ENCODE results near the gene USP7. TPM values are rescaled to one million over a fixed set of nuclear protein-coding genes. Genes with fewer than 3 reads are reported as not detected.

The USP7 gene
- total RNA-seq, 1 donor from 2014 or later, result 96.9 TPM

- no peak overlapping the region for H2AFZ ChIP-seq (ENCODE audit: low read depth, low read length)
- no peaks in the 10 kb centered on the region for H3K9me3 Mint-ChIP-seq (ENCODE audit: unreplicated experiment)
- no peaks in the 10 kb centered on the region for H3K9me3 ChIP-seq (ENCODE audit: insufficient read depth, low read depth, low read length)
- no peak overlapping the region for H3K4me2 ChIP-seq (ENCODE audit: low read length)
- H3K4me1 Mint-ChIP-seq (ENCODE audit: low read depth, unreplicated experiment), result peaks cover 24% of the 10 kb centered on the region
- no peak overlapping the region for H3K27ac ChIP-seq (ENCODE audit: low read depth, low read length)
- TF ChIP-seq EZH2 (IDR thresholded peaks at IDR 0.05; ENCODE audit: insufficient read depth, low read length) (no peak), CTCF (IDR thresholded peaks at IDR 0.05; ENCODE audit: insufficient read depth, low read depth, low read length) (no peak)
- peaks cover 11% of the 10 kb centered on the region for H3K4me1 ChIP-seq (ENCODE audit: insufficient read depth, low read length)
- H3K4me3 Mint-ChIP-seq (ENCODE audit: unreplicated experiment), result no peak overlapping the region
- no peak overlapping the region for H3K9ac ChIP-seq (ENCODE audit: low read length)
- H3K36me3 ChIP-seq (ENCODE audit: insufficient read depth, low read length), result peaks cover 46% of the 10 kb centered on the region
- H3K27me3 Mint-ChIP-seq (ENCODE audit: low read depth, unreplicated experiment), result no peaks in the 10 kb centered on the region
- no peak for FAIRE-seq
- peaks cover 49% of the 10 kb centered on the region for H3K79me2 ChIP-seq (ENCODE audit: insufficient read depth, low read length)
- DNase-seq (ENCODE audit: low read depth), result no peak
- peaks cover 70% of the 10 kb centered on the region for H4K20me1 ChIP-seq (ENCODE audit: insufficient read depth, low read length)
- H3K4me3 ChIP-seq (ENCODE audit: insufficient read depth, low read depth, low read length), result no peak overlapping the region
- no peaks in the 10 kb centered on the region for H3K27me3 ChIP-seq (ENCODE audit: insufficient read depth, low read length)
- H3K27ac Mint-ChIP-seq (ENCODE audit: unreplicated experiment), result no peak overlapping the region
- H3K36me3 Mint-ChIP-seq (ENCODE audit: low read depth, unreplicated experiment), result peaks cover 28% of the 10 kb centered on the region
These were observed 47.0 kb downstream of the USP7 start for GRCh38 chr16:8916541-8917225.

- H3K27ac Mint-ChIP-seq (ENCODE audit: unreplicated experiment), result no peak overlapping the region
These were observed 47.9 kb downstream of the USP7 start for GRCh38 chr16:8915722-8916301.

More at GRCh38 chr16:8915722-8916301, 47.9 kb downstream of the USP7 start:
- Histone ChIP-seq H2AFZ (ENCODE audit: low read depth, low read length) (no peak overlapping the region), H3K9me3 (ENCODE audit: insufficient read depth, low read depth, low read length) (no peaks in the 10 kb centered on the region), H3K4me3 (ENCODE audit: insufficient read depth, low read depth, low read length) (no peak overlapping the region), H4K20me1 (ENCODE audit: insufficient read depth, low read length) (peaks cover 71% of the 10 kb centered on the region), H3K27ac (ENCODE audit: low read depth, low read length) (no peak overlapping the region), H3K4me2 (ENCODE audit: low read length) (no peak overlapping the region), H3K36me3 (ENCODE audit: insufficient read depth, low read length) (peaks cover 55% of the 10 kb centered on the region), H3K4me1 (ENCODE audit: insufficient read depth, low read length) (peaks cover 9% of the 10 kb centered on the region), H3K9ac (ENCODE audit: low read length) (no peak overlapping the region), H3K27me3 (ENCODE audit: insufficient read depth, low read length) (no peaks in the 10 kb centered on the region), H3K79me2 (ENCODE audit: insufficient read depth, low read length) (peaks cover 56% of the 10 kb centered on the region)
- H3K9me3 Mint-ChIP-seq (ENCODE audit: unreplicated experiment), result no peaks in the 10 kb centered on the region
- no peaks in the 10 kb centered on the region for H3K27me3 Mint-ChIP-seq (ENCODE audit: low read depth, unreplicated experiment)
- FAIRE-seq (no peak), DNase-seq (ENCODE audit: low read depth) (no peak)
- no peak overlapping the region for H3K4me3 Mint-ChIP-seq (ENCODE audit: unreplicated experiment)
- H3K36me3 Mint-ChIP-seq (ENCODE audit: low read depth, unreplicated experiment), result peaks cover 30% of the 10 kb centered on the region
- no peak for TF ChIP-seq CTCF (IDR thresholded peaks at IDR 0.05; ENCODE audit: insufficient read depth, low read depth, low read length)
- TF ChIP-seq EZH2 (IDR thresholded peaks at IDR 0.05; ENCODE audit: insufficient read depth, low read length), result no peak
- H3K4me1 Mint-ChIP-seq (ENCODE audit: low read depth, unreplicated experiment), result peaks cover 16% of the 10 kb centered on the region

Measured in astrocyte (in vitro differentiated cells and primary cell).